Activated B cell treated with CpG ODN at 0.5 μM for 24 hours (primary cell): ENCODE data around the gene LIMK1. TPM values are rescaled to one million over a fixed set of nuclear protein-coding genes. Genes with fewer than 3 reads are reported as not detected.

Source experiments
- ATAC-seq: fragments of 200-7000 bp; cut with Tn5 transposase; one replicate; pipeline ENCODE4 v1.10.0; 2021; ENCODE audit warnings: low read depth, mild to moderate bottlenecking, moderate library complexity
- CTCF ChIA-PET: fragments of 350-600 bp; sonication (Branson Sonifier 250); formaldehyde crosslinking; loops from one replicate; lab custom pipeline; 2021; ENCODE audit warnings: antibody characterized with exemption; lab: Charles Lee
- POLR2A ChIA-PET: fragments of 350-600 bp; sonication (Branson Sonifier 250); formaldehyde crosslinking; loops from one replicate; lab custom pipeline; 2021; ENCODE audit warnings: antibody characterized with exemption; lab: Charles Lee
- DNase-seq: peaks from one replicate; pipeline ENCODE4 v3.0.0; 2022
- H3K27ac Mint-ChIP-seq: one replicate; pipeline ENCODE4 v1.8.0; 2020; ENCODE audit warnings: mixed read lengths
- H3K27me3 Mint-ChIP-seq: one replicate; pipeline ENCODE4 v1.8.0; 2021; ENCODE audit warnings: mixed read lengths
- H3K36me3 Mint-ChIP-seq: one replicate; pipeline ENCODE4 v1.8.0; 2021; ENCODE audit warnings: low read depth, mixed read lengths
- H3K4me1 Mint-ChIP-seq: one replicate; pipeline ENCODE4 v1.8.0; 2021; ENCODE audit warnings: mixed read lengths
- H3K4me3 Mint-ChIP-seq: one replicate; pipeline ENCODE4 v1.8.0; 2020; ENCODE audit warnings: mild to moderate bottlenecking, mixed read lengths
- H3K9me3 Mint-ChIP-seq: one replicate; pipeline ENCODE4 v1.8.0; 2020; ENCODE audit warnings: mixed read lengths
- intact Hi-C: fragments of 100-400 bp; cut with micrococcal nuclease; formaldehyde crosslinking; loops from one replicate; pipeline ENCODE4 v1.15.1; 2024
- total RNA-seq: library from RNA; stranded (reverse); gene quantifications from 2 replicates; pipeline ENCODE4 v1.2.3, GENCODE V29; 2022
- TF ChIP-seq, protein P1 (sequence below): fragments of 200-600 bp; IDR thresholded peaks from one replicate; pipeline ENCODE4 v1.8.0; 2022; ENCODE audit warnings: antibody characterized with exemption, mild to moderate bottlenecking

Gene LIMK1
- total RNA-seq, 1 donor from 2014 or later = 59.6 TPM

DNA sequence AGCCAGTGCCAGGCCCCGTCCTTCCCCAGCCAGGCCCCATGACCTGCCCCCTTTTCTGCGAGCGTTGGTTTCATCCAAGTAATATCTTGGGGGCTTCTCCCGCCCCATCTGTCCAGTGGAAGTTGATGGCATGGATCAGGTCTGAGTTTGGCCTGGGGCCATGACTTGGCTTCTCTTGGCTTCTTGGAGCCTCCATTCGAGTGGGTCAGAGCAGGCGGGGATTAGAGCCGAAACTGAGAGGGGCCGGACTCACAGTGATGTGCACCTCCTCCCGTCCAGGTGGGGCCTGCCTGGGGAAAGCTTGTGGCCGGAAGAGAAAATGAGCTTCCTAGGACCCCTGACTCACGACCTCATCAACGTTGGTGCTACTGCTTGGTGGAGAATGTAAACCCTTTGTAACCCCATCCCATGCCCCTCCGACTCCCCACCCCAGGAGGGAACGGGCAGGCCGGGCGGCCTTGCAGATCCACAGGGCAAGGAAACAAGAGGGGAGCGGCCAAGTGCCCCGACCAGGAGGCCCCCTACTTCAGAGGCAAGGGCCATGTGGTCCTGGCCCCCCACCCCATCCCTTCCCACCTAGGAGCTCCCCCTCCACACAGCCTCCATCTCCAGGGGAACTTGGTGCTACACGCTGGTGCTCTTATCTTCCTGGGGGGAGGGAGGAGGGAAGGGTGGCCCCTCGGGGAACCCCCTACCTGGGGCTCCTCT is 15.1 kb upstream of the LIMK1 start:
- intact Hi-C loops = loop anchor here (1.0 to 5.0 kb wide), 10 partner anchors 16 to 499 kb away; partner anchors contain the start of gene EIF4H
- Mint-ChIP-seq H3K27me3 (no peaks in the 10 kb centered on the region), H3K27ac (no peak overlapping the region), H3K36me3 (no peaks in the 10 kb centered on the region), H3K4me3 (no peak overlapping the region), H3K4me1 (peaks cover 2% of the 10 kb centered on the region), H3K9me3 (no peaks in the 10 kb centered on the region)
- TF ChIP-seq, protein P1, sequence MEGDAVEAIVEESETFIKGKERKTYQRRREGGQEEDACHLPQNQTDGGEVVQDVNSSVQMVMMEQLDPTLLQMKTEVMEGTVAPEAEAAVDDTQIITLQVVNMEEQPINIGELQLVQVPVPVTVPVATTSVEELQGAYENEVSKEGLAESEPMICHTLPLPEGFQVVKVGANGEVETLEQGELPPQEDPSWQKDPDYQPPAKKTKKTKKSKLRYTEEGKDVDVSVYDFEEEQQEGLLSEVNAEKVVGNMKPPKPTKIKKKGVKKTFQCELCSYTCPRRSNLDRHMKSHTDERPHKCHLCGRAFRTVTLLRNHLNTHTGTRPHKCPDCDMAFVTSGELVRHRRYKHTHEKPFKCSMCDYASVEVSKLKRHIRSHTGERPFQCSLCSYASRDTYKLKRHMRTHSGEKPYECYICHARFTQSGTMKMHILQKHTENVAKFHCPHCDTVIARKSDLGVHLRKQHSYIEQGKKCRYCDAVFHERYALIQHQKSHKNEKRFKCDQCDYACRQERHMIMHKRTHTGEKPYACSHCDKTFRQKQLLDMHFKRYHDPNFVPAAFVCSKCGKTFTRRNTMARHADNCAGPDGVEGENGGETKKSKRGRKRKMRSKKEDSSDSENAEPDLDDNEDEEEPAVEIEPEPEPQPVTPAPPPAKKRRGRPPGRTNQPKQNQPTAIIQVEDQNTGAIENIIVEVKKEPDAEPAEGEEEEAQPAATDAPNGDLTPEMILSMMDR = no peak
- ChIA-PET POLR2A (interaction anchor here (1.0 to 1.7 kb wide), 6 partner anchors 16 to 115 kb away, joined by 3 to 10 read pairs (median 4); partner anchors contain the start of gene EIF4H), CTCF (interaction anchor here (0.7 to 4.9 kb wide), 11 partner anchors 10 to 336 kb away, joined by 3 to 30 read pairs (median 3); no protein-coding TSS in a partner anchor)
- no peak for ATAC-seq
- no peak for DNase-seq

DNA sequence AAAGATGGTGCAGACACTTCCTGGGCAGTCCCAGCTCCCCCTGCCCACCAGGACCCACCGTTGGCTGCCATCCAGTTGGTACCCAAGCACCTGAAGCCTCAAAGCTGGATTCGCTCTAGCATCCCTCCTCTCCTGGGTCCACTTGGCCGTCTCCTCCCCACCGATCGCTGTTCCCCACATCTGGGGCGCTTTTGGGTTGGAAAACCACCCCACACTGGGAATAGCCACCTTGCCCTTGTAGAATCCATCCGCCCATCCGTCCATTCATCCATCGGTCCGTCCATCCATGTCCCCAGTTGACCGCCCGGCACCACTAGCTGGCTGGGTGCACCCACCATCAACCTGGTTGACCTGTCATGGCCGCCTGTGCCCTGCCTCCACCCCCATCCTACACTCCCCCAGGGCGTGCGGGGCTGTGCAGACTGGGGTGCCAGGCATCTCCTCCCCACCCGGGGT is 14.5 kb upstream of the LIMK1 start:
- DNase-seq (no peak), ATAC-seq (no peak)
- Mint-ChIP-seq H3K4me3 (no peak overlapping the region), H3K9me3 (no peaks in the 10 kb centered on the region), H3K27me3 (no peaks in the 10 kb centered on the region), H3K27ac (no peak overlapping the region), H3K4me1 (peaks cover 2% of the 10 kb centered on the region), H3K36me3 (no peaks in the 10 kb centered on the region)
- ChIA-PET POLR2A (interaction anchor here (1.0 to 1.7 kb wide), 6 partner anchors 14 to 114 kb away, joined by 3 to 8 read pairs (median 4); no protein-coding TSS in a partner anchor), CTCF (interaction anchor here (0.7 to 4.9 kb wide), 9 partner anchors 10 to 336 kb away, joined by 3 to 30 read pairs (median 3); no protein-coding TSS in a partner anchor)
- intact Hi-C loops = loop anchor here (2.0 to 5.0 kb wide), 4 partner anchors 16 to 498 kb away; no protein-coding TSS in a partner anchor
- TF ChIP-seq, protein P1 = no peak

DNA sequence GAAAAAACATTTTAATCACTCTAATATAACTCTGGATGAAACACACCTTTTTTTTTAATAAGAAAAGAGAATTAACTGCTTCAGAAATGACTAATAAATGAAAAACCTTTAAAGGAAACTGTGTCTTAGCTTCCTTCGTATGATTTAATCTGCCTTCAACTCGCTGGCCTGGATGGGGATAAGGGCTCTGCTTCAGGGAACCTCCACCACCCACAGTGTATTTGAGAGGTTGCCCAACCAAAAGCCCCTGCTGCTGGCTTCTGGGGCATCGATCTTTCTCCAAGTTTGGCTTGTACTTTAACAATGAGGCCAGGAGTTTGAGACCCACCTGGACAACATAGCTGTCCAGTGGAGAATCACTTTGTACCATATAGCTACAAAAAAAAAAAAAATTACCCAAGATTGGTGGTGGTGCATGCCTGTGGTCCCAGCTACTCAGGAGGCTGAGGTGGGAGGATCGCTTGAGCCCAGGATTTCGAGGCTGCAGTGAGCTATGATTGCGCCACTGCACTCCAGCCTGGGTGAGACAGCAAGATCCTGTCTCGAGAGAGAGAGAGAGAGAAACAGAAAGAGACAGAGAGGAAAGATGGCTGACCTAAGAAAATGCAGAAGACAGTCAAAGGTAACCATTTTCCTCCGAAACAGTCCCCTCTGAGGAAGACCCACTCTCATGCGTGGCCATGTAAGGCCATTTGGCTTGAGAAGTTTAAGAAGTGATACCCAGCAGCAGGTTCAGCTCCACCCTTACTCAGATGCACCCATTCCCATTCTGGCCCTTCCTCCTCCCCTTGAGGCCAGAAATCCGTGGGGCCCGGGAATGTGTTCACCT is 13.6 kb upstream of the LIMK1 start:
- no peak overlapping the region for H3K4me3 Mint-ChIP-seq
- no peak for DNase-seq
- ATAC-seq = no peak
- H3K36me3 Mint-ChIP-seq = no peaks in the 10 kb centered on the region
- TF ChIP-seq, protein P1 = no peak
- H3K9me3 Mint-ChIP-seq = no peaks in the 10 kb centered on the region
- H3K4me1 Mint-ChIP-seq = peaks cover 2% of the 10 kb centered on the region
- intact Hi-C loops = loop anchor here (2.0 to 5.0 kb wide), 4 partner anchors 15 to 497 kb away; no protein-coding TSS in a partner anchor
- POLR2A ChIA-PET = interaction anchor here (0.6 to 1.7 kb wide), 7 partner anchors 13 to 538 kb away, joined by 3 to 8 read pairs (median 4); partner anchors contain the start of gene LIMK1
- CTCF ChIA-PET = interaction anchor here (0.7 to 4.9 kb wide), 4 partner anchors 10 to 331 kb away, joined by 3 to 30 read pairs (median 12); no protein-coding TSS in a partner anchor
- no peaks in the 10 kb centered on the region for H3K27me3 Mint-ChIP-seq
- no peak overlapping the region for H3K27ac Mint-ChIP-seq

DNA sequence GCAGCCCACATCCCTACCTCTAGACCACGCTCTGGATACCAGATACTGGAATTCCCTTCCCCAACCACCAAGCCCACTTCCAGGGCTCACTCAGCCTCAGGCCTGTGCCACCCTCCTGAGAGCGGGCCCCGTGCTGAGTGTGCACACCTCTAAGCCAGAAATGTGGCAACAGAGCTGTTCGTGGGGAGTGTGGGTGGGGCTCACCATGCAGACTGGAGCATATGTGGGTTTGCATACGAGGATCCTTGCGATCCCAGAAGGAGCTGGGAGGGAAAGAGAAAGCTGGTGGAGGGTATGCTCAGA is 13.0 kb upstream of the LIMK1 start:
- TF ChIP-seq, protein P1 = no peak
- Mint-ChIP-seq H3K9me3 (no peaks in the 10 kb centered on the region), H3K4me1 (peaks cover 2% of the 10 kb centered on the region), H3K36me3 (no peaks in the 10 kb centered on the region), H3K4me3 (no peak overlapping the region), H3K27me3 (no peaks in the 10 kb centered on the region), H3K27ac (no peak overlapping the region)
- POLR2A ChIA-PET = interaction anchor here (0.9 to 1.5 kb wide), 3 partner anchors 13 to 105 kb away, joined by 3 to 5 read pairs (median 4); partner anchors contain the start of gene LIMK1
- intact Hi-C loops = no loop called here
- CTCF ChIA-PET = interaction anchor here (1.0 to 4.9 kb wide), 3 partner anchors 9 to 331 kb away, joined by 3 to 30 read pairs (median 21); no protein-coding TSS in a partner anchor
- no peak for ATAC-seq
- DNase-seq = no peak
